RPMI8226 (cell line): Measurements from ENCODE around the gene TFPI.
"Not testable (repeated sequence)": the region's sequence is repeated elsewhere in the genome, so short reads cannot be mapped to it uniquely, and the experiment has no call there.

Experiments
- DNase-seq: peaks from one replicate; pipeline ENCODE4 v3.0.0-alpha.2; 2015

The TFPI gene

GRCh38 chr2:187527262-187527661 is 27.0 kb downstream of the TFPI start:
- no peak for DNase-seq

GRCh38 chr2:187526792-187527191 is 27.4 kb downstream of the TFPI start:
- DNase-seq, result no peak

- no peak for DNase-seq
Measured at GRCh38 chr2:187525163-187525900, 28.9 kb downstream of the TFPI start.

GRCh38 chr2:187523325-187523724 is 30.9 kb downstream of the TFPI start:
- DNase-seq, result no peak

GRCh38 chr2:187520121-187520624 is 34.1 kb downstream of the TFPI start:
- no peak for DNase-seq

GRCh38 chr2:187519419-187520120 is 34.7 kb downstream of the TFPI start:
- DNase-seq, result no peak

- DNase-seq, result not testable (repeated sequence)
Measured at GRCh38 chr2:187517750-187518361, 36.4 kb downstream of the TFPI start.

GRCh38 chr2:187516630-187517510 is 37.4 kb downstream of the TFPI start:
- not testable (repeated sequence) for DNase-seq

GRCh38 chr2:187514930-187515329 is 39.3 kb downstream of the TFPI start:
- no peak for DNase-seq

- DNase-seq, result not testable (repeated sequence)
Measured at GRCh38 chr2:187514235-187514829, 39.9 kb downstream of the TFPI start.

GRCh38 chr2:187513460-187514234 is 40.6 kb downstream of the TFPI start:
- DNase-seq, result not testable (repeated sequence)

GRCh38 chr2:187511356-187512315 is 42.6 kb downstream of the TFPI start:
- no peak for DNase-seq

- DNase-seq, result not testable (repeated sequence)
Measured at GRCh38 chr2:187510419-187511355, 43.5 kb downstream of the TFPI start.

GRCh38 chr2:187509667-187510417 is 44.4 kb downstream of the TFPI start:
- no peak for DNase-seq

- DNase-seq, result no peak
Measured at GRCh38 chr2:187506416-187506815, 47.8 kb downstream of the TFPI start.

GRCh38 chr2:187505065-187505672 is 49.1 kb downstream of the TFPI start:
- DNase-seq, result no peak

GRCh38 chr2:187504312-187504921 is 49.8 kb downstream of the TFPI start:
- no peak for DNase-seq
